ENCODE data around the gene ALDH8A1.

ALDH8A1 gene, protein sequence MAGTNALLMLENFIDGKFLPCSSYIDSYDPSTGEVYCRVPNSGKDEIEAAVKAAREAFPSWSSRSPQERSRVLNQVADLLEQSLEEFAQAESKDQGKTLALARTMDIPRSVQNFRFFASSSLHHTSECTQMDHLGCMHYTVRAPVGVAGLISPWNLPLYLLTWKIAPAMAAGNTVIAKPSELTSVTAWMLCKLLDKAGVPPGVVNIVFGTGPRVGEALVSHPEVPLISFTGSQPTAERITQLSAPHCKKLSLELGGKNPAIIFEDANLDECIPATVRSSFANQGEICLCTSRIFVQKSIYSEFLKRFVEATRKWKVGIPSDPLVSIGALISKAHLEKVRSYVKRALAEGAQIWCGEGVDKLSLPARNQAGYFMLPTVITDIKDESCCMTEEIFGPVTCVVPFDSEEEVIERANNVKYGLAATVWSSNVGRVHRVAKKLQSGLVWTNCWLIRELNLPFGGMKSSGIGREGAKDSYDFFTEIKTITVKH

DNA sequence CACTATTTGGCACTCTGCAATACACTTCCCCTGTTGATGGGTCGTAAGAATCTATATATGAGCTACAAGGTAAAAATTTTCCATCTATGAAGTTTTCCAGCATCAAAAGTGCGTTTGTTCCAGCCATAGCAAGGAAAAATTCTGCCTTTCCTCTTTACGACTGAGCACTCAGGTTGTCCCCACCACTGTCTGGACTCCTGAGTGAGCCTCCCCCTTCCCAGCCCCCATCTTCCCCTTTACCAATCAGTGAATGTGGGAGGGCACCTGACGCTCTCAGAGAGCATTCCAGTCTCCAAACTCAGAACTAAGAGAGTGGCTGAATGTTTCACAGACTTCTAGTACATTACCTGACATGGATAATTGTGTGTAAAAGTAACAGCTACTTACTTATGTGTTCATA lies at the start of gene ALDH8A1:
TSS of gene ALDH8A1 (minus strand) at position 175 of the 400 bp plus-strand sequence. CDS start at position 127, 48 bp downstream.
- DNase-seq (ENCODE audit: low spot score): no peak

DNA sequence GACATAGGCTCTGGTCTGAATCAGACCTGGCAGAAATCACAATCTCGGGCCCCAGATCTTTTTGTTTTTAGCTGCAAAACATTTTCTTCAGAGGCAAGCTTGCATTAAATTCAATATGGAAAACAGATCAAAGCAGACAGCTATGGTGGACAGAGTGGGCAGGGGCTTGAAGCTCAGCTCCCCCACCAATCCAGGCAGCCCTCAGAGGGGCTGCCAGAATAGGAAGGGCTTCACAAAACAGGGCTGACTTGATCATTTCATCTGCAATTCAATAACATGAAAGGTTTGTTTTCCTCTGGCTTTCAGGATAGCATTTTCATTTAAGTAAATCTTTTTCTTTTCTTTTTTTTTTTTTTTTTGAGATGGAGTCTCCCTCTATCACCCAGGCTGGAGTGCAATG lies 49.2 kb upstream of the ALDH8A1 start:
- no peak for DNase-seq (ENCODE audit: low spot score)

DNA sequence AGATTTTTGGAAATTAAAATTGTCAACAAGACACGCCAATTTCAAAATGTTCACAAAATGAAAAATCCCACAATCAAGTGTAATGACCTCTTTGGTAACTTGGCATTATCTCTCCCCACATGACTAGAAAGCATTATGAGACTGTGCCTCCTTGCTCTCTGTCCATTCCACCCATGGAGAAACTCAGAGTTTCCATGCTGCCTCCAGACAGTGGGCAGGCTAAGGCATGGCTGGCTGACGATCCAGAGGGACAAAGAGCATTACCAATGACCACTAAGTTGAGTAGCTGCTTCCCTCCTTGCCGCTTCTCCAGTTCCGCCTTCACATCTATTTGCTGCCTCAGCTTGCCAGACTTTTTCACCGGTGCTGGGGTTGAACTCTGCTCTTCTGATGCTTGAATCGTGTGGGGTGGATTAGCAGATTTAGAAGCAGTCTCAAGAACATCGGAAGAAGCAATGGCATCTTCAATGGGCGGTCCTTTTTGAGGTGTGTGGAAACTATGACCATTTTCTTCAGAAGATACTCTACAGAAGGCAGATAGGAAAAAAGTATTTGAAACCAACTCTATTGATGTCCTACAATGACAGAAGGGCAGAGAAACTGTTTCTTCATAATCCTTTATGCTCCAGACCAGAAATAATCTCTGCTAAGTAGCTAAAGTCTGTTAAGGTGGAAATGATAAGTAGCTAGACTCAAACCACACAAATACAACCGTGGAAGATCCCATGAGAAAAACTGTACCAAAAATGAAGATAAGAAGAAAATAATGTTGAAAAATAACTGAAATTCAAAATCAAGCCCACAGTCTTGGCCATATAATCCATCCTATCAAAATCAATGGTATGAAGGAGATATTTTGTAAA lies 47.5 kb upstream of the ALDH8A1 start:
- DNase-seq (ENCODE audit: low spot score): peak; percentile 32

DNA sequence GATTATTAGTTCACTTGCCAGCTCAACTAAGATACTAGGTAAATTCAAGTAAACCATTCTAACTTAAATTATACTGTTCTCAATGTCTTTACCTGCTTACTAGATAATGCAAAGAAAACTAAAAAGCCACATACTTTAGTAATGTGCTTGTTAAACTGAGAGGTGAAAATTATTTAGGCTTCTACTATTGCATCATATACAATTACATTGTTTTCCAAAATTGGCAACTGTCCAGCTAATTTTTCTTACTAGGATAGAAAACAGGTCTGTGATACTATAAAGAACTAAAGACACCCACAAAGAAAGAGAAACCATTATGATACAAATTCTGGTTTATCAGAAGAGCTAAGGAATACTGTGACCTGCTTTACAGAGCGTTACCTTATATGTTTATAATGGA lies 45.6 kb upstream of the ALDH8A1 start:
- DNase-seq (ENCODE audit: low spot score): no peak

DNA sequence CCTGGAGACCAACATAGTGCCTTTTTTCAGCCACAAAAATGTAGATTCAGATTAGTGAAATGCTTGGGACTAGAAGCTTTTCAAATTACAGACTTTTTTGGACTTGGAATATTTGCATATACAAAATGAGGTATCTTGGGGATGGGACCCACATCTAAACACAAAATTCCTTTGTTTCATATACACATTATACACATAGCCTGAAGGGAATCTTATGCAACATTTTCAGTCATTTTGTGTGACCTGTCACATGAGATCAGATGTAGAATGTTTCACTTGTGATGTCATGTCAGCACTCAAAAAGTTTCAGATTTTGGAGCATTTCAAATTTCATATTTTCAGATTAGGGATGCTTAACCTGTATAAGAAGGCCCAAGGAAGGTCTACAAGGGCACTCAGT lies 44.5 kb upstream of the ALDH8A1 start:
- DNase-seq (ENCODE audit: low spot score): no peak

DNA sequence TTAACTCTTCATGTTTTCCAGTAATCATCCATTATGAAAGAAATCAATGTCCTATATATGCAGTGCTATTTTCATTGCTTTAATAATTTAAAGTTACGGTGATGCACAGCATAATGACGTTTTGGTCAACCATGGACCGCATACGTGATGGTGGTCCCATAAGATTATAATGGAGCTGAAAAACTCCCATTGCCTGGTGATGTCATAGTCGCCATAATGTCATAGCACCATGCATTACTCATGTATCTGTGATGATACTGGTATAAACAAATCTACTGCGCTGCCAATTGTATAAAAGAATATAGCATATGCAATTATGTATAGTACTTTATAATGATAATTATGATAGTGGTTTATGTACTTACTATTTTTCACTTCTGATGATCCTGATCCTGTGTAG lies 42.3 kb upstream of the ALDH8A1 start:
- DNase-seq (ENCODE audit: low spot score): no peak

DNA sequence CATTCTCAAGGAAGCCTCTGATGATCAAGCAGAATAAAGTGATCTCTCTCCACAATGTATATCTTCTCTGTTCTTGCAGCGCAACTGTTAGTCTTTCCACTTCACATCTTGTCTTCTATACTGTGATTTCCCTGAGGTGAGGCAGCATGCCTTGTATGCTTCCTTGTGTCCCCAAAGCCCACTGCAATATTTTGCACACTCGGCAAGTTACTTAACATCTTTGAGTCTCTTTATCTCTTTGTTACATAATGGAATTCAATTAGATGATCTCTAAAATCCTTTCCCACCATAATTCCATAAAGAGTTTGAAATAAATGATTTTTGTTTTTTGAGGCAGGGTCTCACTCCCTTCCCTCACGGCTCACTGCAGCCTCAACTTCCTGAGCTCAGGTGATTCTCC lies 40.4 kb upstream of the ALDH8A1 start:
- DNase-seq (ENCODE audit: low spot score): no peak

DNA sequence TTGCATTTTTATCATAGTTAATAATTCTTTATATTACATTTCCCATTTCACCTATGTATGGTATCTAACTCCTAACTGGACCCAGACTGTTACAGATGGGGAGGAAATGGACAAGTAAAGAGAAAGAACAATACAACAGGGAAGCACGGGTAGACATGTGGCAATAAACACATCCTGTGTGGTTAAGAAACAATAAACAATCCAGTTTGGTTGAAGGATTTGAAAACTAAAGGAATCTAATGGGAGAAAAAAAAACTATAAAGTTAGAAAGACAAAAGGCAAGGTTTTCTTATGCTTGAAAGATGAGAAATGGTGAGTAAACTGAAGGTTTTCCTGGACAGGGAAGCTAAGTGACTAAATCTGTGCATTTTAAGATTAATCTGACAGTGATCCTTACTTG lies 34.9 kb upstream of the ALDH8A1 start:
- DNase-seq (ENCODE audit: low spot score): no peak

DNA sequence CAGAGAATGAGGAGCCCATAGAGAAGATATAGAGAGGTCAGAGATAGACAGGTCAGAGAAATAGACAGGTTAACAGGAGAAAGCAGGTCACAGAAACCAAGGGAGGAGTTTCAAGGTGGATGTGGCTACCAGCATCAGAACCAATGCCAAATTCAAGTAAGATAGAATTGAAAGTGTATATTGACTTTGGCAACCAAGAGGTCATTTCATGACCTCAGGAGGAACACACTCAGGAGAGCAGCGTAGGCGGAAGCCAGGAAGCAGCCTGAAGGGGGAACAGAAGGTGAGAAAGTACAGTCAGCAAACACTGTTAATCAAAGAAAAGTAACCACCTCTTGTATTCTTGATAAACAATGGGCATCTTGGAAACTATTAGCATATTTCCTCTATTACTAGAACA lies 33.9 kb upstream of the ALDH8A1 start:
- no peak for DNase-seq (ENCODE audit: low spot score)

DNA sequence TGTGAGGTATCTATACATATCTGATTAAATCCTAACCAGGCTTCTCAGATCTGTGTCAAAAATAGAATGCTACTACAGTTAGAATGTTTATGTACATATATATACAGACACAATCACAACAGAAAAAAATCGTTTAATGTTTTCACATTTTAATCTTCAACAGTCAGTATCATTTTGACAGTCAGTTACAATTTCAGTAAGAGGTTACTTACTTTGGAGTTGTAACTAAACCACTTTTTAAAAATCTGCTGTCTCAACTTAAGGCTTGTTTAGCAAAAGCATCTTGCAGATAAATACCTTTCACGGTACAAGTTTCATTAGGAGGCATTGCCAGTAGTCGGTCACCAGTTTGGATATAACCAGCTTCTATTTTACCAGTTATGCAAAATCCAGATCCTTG lies 32.3 kb upstream of the ALDH8A1 start:
- DNase-seq (ENCODE audit: low spot score): no peak

DNA sequence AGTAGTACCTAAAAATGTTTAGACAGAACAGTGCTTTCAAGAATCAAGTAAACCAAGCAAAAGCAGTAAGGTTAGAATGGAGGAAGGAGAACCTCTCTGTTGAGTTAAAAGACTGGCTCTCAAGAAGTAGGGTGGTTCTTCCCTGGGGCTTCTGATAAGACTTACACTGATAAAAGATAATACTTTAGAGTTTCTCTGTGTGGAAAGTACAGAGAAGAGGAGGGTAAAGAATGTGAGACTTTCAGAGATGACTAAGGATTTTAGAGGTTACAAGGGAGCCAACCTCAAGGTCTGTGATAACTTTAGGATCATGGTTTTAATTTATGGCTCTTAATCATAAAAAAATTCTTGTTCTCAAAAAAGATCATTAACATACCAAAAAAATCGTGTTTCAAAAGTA lies 30.9 kb upstream of the ALDH8A1 start:
- DNase-seq (ENCODE audit: low spot score): no peak

DNA sequence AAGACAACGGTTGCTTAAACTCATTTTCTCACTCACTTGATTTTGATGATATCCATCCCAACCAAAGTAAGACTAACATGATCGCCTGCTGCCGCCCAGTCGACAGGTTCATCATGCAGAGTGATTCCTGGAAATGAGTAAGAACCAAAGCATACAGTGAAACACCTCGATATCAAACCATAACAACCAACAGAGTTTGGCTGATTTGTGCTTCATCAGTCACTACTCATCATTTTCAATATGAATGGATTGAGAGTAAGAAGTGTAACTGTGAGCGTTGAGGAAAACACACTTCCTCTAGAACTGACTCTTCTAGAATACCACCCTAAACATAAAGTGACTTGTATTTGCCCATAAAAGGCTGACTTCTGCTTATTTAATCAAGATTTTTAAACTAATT lies 29.2 kb upstream of the ALDH8A1 start:
- no peak for DNase-seq (ENCODE audit: low spot score)

DNA sequence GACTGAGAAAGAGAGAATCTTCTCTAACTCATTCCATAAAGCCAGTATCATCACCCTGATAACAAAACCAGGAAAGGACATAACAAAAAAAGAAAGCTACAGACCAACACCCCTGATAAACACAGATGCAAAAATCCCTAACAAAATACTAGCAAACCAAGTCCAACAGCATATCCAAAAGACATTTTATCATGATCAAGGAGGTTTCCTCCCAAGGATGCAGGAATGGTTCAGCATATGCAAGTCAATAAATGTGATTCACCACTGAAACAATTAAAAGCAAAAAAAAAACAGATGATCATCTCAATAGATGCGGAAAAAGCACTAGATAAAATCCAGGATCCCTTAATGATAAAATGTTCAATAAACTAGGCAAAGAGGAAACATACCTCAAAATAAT lies 24.5 kb upstream of the ALDH8A1 start:
- DNase-seq (ENCODE audit: low spot score): no peak

DNA sequence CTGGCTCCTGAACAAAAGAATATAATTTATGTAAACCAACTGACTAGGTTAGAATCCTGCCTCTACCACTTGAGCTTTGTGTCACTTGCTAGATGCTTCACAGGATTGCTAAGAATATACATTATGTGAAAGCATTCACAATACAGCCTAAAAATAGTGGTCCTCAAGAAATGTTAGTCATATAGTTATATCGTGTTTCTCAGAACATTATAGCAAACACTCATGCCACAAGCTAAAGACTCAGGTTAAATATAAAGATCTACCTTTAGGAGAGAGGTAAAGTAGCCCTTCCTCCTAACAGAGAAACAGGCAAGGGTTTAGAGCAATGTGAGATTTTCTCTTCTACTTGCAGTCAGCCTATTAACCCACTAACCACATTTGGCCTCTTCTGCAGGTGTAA lies 17.8 kb upstream of the ALDH8A1 start:
- DNase-seq (ENCODE audit: low spot score): no peak

DNA sequence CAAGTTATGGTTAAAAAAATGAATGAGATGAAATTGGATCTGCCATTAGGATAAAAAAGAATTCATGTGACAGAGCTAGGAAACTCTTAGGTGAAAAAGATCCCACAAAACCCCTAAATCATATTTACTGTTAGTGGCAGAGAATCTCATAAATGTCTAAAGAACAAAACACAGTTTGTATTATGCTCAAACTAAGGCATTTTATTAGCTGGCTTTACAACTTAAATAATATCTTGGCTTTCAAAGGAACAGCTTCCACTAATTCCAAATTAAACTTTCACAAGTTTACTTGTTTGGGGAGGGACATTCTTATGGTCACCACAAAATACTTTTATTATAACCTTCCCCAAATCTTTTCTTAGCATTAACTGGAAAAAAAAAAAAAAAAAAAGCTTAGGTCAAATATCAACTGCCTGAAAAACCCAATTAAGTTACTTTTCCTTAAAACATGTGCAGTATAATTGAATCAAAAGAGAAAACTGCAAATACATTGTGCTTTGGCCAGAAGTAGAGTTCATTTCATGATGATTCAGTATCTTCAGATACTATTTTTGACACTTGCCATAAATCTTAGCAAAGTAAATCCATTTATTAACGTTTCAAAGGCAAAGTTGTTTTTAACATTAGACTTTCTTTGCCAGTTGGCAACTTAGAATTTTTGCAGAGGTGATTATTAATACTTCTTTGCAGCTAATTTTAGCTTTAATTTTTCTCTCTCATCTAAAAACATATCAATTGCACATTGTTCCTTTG lies 14.7 kb upstream of the ALDH8A1 start:
- no peak for DNase-seq (ENCODE audit: low spot score)

DNA sequence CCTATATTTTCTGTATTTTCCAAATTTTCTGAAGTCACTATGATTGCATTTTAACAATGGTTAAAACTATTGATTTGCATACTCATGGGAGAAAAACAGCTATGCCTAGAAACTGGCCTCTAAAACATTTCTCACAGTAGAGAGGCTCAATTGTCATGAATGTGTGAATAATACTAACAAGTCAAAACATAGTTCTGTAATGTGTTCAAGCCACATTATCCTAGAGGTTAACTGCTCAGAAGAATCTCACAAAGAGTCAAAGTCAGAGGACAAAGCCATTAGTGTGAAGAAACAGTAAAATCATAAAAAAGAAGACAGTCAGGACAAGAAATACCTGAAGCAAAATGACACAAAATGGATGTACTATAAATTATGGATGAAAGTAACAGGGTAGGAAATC lies 12.5 kb upstream of the ALDH8A1 start:
- DNase-seq (ENCODE audit: low spot score): no peak

DNA sequence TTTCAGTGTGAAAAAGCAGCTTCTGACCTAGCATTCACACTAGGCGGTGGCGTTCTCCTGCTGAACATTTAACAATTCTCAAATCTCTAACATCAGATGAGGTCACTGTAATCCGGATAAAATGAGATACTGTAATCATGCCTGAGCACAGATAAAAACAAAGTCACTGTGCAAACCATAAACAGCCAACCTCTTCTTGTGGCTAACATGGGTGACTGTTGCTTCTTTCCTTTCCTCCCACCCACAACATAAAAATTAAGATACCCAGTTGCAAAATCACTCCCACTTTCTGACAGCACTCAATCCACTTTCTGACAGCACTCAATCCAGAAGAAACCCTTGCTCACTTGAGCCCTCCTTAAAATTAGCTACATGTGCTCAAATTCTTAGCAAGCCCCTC lies 11.5 kb upstream of the ALDH8A1 start:
- no peak for DNase-seq (ENCODE audit: low spot score)

DNA sequence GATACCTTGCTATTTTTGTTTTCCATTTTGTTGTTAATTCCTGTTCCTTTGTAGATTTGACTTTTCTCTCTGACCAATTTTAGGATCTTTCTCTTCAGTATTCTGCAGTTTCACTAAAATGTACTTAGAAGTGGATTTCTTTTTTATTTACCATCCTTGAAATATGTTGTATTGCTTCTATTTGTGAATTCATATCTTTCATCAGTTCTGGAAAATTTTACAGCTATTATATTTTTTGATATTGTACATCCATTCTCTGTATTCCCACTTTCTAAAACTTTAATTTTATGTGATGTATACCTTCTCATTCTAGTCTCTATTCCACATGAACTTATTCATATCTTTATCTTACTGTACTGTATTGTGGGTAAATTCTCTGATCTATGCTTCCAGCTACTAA lies 9.7 kb upstream of the ALDH8A1 start:
- DNase-seq (ENCODE audit: low spot score): no peak

DNA sequence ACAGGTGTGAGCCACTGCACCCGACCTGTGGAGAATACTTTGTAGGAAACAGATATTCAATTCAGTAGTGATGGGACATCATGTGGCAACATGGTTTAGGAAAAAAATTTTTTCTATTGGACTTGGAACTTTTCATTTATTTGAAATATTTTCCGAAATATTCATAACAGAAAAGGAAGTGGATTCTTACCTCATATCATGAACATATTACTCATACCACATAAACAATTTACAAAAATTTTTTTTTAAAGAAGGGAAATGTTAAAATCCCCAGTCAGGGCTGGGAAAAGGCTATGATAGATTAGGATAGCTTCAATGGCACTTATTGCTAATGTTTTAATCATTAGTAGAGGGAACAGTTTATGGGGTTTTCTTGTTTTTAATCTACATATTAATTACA lies 6.8 kb upstream of the ALDH8A1 start:
- DNase-seq (ENCODE audit: low spot score): no peak

DNA sequence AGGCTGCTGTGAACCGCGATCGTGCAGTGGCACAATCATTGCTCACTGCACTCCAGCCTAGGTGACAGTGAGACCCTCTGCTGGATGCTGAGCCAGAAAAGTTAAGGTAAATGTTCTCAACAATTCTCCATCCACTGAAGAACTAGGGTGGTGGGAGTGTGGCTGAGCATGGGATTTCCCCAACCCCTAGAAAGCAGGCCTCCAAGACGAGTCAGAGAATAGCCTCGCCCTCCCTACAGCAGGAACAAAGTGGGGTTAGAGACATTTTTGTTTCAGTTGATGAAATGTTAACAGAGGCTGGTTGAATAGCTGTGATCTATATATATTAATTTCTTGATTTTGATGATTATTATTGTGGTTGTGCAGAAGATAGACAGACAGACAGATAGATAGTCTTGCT lies 6.1 kb upstream of the ALDH8A1 start:
- no peak for DNase-seq (ENCODE audit: low spot score)

DNA sequence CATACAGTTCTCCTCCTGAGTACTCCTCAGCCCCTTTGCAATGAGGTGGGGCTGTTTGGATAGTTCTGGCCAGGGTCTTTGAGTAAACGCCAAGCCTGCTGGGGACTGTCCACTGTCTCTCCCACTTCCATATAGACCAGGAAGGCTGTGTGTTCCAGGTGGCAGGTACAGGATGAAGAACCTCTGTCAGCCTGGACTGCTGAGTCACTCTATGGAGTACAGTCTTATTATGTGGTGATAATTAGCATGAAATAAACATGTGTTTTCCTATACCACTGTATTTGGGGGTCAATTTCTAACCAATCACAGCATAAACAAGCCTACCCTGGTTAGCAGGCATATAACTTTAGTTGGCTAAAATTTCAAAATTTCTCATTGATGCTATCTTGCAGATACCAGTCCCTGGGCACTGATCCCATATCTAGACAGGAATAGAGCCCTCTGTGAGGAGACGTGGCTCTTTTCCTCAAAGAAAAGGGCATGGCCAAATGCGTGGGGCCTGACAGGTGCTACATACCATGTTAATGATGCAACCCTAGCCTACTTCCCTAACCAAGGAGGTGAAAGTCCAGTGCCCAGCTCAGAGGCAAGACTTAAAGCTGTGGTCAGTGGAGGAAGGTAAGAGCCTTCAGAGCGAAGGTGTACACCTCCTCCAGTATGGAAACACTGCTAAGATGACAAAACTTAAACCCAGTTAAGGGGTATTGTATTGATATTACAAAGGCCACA lies 4.5 kb upstream of the ALDH8A1 start:
- DNase-seq (ENCODE audit: low spot score): no peak
